Measurements from ENCODE around the gene RFX1.

DNA sequence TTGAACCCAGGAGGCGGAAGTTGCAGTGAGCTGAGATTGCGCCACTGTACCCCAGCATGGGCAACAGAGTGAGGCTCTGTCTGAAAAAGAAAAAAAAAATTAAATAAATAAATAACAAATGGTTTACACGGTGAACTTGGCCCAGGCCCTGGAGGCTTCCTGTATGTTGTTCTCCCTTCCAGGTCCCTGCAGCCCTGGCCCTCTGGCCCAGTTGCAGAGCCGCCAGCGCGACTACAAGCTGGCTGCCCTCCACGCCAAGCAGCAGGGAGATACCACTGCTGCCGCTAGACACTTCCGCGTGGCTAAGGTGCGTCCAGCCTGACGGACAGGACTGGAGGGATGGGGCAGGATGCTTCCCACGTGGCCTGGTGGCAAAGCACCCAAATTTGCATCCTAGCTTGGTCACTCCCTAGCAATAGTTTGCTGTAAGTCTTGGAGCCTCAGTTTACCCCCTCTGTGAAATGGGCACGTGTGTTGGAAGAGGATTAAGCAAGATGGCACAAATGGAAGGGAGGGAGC lies 88.2 kb downstream of the RFX1 start:
- TF ChIP-seq, protein P1, sequence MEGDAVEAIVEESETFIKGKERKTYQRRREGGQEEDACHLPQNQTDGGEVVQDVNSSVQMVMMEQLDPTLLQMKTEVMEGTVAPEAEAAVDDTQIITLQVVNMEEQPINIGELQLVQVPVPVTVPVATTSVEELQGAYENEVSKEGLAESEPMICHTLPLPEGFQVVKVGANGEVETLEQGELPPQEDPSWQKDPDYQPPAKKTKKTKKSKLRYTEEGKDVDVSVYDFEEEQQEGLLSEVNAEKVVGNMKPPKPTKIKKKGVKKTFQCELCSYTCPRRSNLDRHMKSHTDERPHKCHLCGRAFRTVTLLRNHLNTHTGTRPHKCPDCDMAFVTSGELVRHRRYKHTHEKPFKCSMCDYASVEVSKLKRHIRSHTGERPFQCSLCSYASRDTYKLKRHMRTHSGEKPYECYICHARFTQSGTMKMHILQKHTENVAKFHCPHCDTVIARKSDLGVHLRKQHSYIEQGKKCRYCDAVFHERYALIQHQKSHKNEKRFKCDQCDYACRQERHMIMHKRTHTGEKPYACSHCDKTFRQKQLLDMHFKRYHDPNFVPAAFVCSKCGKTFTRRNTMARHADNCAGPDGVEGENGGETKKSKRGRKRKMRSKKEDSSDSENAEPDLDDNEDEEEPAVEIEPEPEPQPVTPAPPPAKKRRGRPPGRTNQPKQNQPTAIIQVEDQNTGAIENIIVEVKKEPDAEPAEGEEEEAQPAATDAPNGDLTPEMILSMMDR (IDR thresholded peaks at IDR 0.05) = no peak
- no peak for TF ChIP-seq POLR2A (IDR thresholded peaks at IDR 0.05; ENCODE audit: low read depth)
- TF ChIP-seq POLR2AphosphoS5 (IDR thresholded peaks at IDR 0.05) = peak in 1 of 2 donors; percentile 6
- TF ChIP-seq EP300 (IDR thresholded peaks at IDR 0.05) = no peak

Measured in esophagus muscularis mucosa (tissue), 4 donors.